Measurements from ENCODE around the gene F8.

DNA sequence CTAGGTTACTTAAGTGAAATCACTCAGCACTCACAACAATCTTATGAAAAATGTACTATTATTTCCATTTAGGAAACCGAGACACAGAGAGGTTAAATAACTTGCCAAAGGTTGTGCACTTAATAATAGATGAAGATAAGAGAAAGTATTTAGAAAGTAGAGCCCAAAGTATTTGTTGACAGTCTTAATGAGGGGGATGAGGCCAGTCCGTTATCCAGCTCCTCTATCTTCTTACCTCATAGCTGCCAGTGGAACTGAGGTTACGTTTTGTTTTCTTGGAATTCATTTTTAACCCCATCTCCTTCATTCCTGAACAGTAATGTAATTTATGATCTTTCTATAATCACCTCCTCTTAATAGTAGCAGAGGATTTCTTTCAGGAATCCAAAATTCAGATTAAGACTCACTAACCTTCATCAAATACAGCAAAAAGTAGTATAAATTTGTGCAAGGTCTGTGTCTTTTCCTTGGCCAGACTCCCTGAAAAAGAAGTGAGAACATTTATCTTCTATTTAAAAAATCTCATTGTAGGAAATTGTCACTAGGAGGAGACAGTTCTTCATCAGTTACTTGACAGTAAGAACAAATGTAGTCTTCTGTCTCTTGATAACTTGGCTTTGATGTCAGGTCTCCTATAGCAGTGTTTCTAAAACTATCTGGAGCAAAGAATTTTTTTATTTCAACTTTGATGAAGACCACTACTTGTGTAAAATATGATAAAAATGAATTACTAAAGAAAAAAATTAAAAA, 35.5 kb downstream of the F8 start:
- TF ChIP-seq, protein P1, sequence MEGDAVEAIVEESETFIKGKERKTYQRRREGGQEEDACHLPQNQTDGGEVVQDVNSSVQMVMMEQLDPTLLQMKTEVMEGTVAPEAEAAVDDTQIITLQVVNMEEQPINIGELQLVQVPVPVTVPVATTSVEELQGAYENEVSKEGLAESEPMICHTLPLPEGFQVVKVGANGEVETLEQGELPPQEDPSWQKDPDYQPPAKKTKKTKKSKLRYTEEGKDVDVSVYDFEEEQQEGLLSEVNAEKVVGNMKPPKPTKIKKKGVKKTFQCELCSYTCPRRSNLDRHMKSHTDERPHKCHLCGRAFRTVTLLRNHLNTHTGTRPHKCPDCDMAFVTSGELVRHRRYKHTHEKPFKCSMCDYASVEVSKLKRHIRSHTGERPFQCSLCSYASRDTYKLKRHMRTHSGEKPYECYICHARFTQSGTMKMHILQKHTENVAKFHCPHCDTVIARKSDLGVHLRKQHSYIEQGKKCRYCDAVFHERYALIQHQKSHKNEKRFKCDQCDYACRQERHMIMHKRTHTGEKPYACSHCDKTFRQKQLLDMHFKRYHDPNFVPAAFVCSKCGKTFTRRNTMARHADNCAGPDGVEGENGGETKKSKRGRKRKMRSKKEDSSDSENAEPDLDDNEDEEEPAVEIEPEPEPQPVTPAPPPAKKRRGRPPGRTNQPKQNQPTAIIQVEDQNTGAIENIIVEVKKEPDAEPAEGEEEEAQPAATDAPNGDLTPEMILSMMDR (IDR thresholded peaks at IDR 0.05) = no peak
- TF ChIP-seq POLR2A (IDR thresholded peaks at IDR 0.05) = no peak
